ENCODE results near the gene CCDC120.

DNA sequence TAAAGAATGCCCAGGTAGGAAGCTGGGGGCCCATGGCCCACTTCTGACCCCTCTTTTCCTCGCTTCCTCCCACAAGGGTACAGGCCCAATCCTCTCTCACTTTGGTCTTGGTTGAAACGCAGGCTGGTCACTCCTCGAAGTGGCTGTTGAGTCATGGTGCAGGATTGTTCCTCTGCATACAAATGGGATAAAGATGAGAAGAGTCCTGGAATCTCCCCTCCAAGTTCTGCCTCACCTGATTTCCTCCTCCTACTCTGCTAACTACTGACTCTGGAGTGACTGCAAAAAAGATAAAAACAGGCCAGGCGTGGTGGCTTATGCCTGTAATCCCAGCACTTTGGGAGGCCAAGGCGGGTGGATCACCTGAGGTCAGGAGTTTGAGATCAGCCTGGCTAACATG, 19.1 kb downstream of the CCDC120 start:
- TF ChIP-seq, protein P1, sequence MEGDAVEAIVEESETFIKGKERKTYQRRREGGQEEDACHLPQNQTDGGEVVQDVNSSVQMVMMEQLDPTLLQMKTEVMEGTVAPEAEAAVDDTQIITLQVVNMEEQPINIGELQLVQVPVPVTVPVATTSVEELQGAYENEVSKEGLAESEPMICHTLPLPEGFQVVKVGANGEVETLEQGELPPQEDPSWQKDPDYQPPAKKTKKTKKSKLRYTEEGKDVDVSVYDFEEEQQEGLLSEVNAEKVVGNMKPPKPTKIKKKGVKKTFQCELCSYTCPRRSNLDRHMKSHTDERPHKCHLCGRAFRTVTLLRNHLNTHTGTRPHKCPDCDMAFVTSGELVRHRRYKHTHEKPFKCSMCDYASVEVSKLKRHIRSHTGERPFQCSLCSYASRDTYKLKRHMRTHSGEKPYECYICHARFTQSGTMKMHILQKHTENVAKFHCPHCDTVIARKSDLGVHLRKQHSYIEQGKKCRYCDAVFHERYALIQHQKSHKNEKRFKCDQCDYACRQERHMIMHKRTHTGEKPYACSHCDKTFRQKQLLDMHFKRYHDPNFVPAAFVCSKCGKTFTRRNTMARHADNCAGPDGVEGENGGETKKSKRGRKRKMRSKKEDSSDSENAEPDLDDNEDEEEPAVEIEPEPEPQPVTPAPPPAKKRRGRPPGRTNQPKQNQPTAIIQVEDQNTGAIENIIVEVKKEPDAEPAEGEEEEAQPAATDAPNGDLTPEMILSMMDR (conservative IDR thresholded peaks at IDR 0.05; ENCODE audit: low read length), result no peak
- no peak for TF ChIP-seq EZH2phosphoT487 (IDR thresholded peaks at IDR 0.05; ENCODE audit: borderline replicate concordance)
